Measurements from ENCODE around the gene PNRC2.

- TF ChIP-seq POLR2AphosphoS5 (IDR thresholded peaks at IDR 0.05; ENCODE audit: low read depth, low read length) (no peak), TAF1 (IDR thresholded peaks at IDR 0.05; ENCODE audit: borderline replicate concordance, insufficient read depth, low read length) (no peak)
Observed at GRCh38 chr1:24007079-24007478, 47.5 kb downstream of the PNRC2 start.

Data from PFSK-1 (cell line).